GM12872 (cell line): ENCODE results near the gene USP6NL.

Experiments used
- CTCF ChIP-seq: IDR thresholded peaks from 3 replicates; pipeline ENCODE4 v1.5.1; 2011; ENCODE audit warnings: low read depth, mild to moderate bottlenecking, low read length, moderate library complexity; ENCODE audit not compliant: insufficient read depth

USP6NL gene

GRCh38 chr10:11570751-11571150, 40.7 kb downstream of the USP6NL start:
- TF ChIP-seq CTCF: no peak

DNA sequence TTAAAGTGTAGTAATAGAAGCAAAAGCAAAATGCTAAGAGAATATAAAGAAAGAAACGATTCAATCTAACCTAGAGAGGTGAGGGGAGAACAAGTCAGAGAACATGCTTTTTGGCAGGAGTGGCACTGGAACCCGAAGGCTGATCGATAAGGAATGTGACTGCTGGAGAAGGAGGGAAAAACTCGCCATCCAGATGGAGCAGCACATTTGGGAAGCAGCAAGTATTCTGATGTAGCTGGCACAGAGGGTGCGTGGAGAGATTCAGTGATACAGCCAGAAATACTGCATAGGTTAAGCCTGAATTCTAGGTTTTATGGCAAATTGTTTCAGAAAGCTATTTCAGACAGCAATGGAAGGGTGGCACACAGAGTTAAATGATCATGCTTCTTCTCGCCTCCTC, 42.0 kb downstream of the USP6NL start:
- TF ChIP-seq CTCF: no peak

DNA sequence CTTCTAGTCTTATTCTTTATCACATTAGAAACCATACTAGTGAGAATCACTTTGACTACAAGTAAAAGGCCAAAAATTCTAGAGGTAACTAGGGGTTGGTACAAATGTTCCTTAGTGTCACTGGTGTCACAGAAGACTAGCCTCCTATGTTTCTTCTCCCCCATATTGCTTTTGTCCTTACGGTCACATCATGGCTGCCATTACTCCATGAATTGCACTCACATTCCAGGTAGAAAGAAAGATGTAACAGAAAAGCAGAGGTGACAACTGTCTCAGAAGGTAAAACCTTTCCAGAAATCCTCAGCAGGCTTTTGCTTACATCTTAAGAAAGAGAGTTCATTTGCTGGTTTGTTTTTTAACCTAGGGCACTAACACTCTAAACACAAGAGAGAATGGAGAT, 42.9 kb downstream of the USP6NL start:
- TF ChIP-seq CTCF: no peak

GRCh38 chr10:11564741-11565140, 46.7 kb downstream of the USP6NL start:
- TF ChIP-seq CTCF: no peak

DNA sequence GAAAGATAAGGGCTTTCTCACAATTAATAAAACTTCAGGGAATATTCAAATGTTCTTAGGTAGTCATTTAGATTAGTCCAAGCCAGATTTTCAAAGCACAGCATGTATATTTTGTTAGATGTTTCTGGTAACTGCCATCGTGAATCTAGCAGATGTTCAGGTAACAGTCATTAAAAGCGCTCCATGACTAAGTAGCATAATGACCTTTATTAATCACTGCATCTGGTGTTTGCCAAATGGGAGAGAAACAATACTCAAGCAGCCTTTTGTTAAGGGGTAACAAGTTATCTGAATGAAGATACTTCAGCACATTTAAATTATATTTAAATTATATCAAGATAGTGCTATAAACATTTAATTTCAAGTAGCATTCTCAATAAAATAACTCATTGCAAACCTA, 47.5 kb downstream of the USP6NL start:
- TF ChIP-seq CTCF: no peak

DNA sequence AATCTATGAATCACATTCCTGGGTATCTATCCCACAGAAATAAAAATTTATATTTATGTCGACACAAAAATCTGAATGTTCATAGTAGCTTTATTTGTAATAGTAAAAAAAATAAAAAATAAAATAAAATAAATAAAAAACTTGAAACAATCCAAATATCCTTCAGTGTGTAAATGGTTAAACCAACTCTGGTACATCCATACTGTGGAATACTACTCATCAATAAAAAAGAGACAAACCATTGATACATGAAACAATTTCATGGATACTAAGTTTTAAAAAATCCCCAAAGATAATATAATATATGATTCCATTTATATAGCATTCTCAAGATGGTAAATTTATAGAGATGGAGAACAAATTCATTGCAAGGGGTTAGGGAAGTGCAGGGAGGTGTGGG, 48.6 kb downstream of the USP6NL start:
- TF ChIP-seq CTCF: no peak

- no peak for TF ChIP-seq CTCF
These were observed 51.3 kb downstream of the USP6NL start for GRCh38 chr10:11560076-11560709.
